DMS79 treated with DMSO at 0.1 percent for 48 hours (cell line): ENCODE measurements around the gene AARS2.
"Not testable (repeated sequence)": the region's sequence is repeated elsewhere in the genome, so short reads cannot be mapped to it uniquely, and the experiment has no call there.

Source experiments
- DNase-seq: peaks from one replicate; lab custom pipeline; 2025; lab: John Stamatoyannopoulos, UW

AARS2 gene

GRCh38 chr6:44329858-44330257, 16.7 kb upstream of the AARS2 start:
- no peak for DNase-seq

DNA sequence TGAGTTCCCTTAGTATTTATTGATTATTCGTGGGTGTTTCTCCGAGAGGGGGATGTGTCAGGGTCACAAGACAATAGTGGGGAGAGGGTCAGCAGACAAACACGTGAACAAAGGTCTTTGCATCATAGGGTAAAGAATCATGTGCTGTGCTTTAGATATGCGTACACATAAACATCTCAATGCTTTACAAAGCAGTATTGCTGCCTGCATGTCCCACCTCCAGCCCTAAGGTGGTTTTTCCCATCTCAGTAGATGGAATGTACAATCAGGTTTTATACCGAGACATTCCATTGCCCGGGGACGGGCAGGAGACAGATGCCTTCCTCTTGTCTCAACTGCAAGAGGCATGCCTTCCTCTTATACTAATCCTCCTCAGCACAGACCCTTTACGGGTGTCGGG, 15.1 kb upstream of the AARS2 start:
- DNase-seq = not testable (repeated sequence)

- DNase-seq = no peak
Observed at GRCh38 chr6:44327760-44328159, 14.6 kb upstream of the AARS2 start.

DNA sequence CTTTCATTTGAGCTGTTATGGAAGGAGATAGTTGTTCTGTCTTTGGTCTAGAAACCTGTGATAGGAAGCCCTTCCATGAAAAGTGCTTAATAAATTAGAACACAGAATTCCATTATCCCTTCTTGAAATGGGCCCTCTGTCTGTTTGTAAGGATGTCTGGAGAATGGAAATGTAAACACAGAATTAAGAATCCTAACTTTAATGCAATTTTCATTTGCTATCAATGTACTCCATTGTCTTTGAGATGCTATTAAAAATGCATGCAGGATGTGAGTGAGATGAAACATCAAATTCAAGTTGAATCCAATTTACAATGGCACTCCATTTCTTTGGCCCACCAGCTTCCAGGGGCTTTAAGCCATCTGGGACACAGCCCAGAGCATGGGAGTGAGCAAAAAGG, 13.9 kb upstream of the AARS2 start:
- DNase-seq = no peak

DNA sequence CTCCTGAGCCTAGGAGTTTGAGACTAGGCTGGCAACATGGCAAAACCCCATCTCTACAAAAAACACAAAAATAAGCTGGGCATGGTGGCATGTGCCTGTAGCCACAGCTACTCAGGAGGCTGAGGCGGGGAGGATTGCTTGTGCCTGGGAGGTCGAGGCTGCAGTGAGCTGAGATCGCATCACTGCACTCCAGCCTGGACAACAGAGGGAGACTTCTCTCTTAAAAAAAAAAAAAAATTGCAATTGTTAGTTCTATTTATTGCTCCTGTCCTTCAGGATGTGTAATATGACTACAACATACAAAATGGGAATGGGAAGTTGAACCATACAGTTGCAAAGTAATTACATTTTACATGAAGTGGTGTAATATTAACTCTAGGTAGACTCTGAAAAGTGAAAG, 8.1 kb upstream of the AARS2 start:
- no peak for DNase-seq

GRCh38 chr6:44317136-44317631, 4.0 kb upstream of the AARS2 start:
- not testable (repeated sequence) for DNase-seq

GRCh38 chr6:44316481-44316880, 3.3 kb upstream of the AARS2 start:
- no peak for DNase-seq

DNA sequence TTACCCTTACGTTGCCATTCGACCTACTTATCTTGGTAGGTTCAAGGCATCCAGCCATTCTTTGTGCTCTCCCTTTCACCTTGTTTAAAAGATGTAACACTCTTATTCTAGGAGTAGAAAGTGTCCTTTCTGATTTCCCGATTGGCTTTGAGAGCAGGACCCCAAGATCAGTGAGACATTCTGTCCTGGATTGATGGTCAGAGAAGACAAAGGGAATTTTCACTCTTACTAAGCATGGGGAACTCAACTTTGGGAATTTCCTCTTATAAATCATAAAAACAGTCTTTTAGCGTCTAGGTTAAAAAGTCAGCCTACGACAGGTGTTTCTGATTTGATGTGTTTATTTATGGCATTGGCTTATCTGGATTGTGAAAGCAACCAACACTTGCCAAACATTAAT, 2.8 kb upstream of the AARS2 start:
- DNase-seq = no peak

DNA sequence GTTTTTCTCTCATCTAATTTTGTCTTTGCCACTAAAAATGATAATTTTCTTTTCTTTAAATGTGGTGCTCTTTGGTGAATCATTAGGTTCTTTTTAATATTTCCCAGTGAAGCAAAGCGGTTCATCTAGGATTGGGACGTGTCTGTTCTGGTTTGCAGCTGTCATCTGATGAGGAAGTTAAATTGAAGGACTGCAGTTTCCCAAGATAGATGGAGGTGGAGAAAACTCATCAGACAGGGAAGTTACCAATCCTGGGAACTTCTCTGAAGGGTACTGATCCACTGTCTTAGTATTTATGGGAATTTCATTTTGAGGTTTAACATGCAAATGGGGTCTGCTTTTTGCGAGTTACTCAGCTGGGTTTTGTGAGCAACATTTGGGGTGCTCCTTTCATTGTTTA, 2.4 kb upstream of the AARS2 start:
- no peak for DNase-seq

GRCh38 chr6:44314657-44315056, 1.5 kb upstream of the AARS2 start:
- DNase-seq = not testable (repeated sequence)

DNA sequence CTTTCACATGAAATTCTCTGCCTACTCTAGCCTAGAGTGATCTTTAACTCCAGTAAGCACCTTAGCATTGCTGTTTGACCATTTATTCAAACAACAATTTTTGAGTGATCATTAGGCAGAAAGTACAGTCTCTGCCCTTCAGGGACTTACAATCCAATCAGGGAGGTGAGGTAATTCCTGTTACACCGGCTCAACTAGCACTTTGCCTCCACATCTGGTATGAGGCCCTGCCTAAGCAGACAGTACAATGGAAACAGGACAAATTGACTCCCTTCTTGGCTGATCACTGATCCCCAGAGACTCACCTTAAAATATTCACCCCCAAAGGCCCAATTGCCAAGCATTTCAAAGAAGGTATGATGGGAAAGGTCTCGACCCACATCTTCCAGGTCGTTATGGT, 1.4 kb downstream of the AARS2 start:
- DNase-seq = no peak

DNA sequence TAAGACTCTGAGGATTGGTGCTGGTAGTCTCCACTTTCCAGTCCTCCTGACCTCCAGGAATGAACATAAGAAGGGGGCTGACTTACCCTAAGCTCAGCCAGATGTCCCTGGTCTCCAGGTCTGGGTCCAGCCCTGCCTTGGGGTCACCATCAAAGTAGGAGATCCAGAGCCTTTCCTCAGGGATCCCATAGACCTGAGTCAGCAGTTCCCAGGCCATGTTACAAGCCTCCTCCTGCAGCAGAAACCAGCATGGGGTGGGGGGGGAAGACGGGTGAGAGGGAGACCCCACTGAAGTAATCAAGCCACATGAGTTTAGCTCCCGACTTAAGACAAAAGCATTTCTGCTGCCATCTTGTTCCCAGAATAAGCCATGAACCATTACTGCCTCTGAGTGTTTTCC, 1.8 kb downstream of the AARS2 start:
- no peak for DNase-seq

DNA sequence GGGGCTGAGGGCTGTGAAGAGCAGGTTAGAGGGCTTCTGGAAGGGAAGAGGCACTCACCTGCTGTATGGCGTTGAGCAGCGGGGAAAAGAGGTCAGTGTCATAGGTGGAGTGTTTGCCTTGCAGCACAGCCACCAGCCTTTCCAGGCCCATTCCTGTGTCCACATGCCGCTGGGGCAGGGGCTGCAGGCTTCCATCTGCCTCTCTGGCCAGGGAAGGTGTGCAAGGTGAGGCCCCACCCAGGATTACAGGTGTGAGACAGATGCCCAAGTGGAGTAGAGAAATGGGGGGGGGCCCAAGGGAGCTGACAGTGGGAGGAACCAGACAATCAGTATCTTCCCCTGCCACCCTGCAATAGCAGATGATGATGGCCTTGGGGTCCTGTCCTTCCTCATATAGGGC, 2.9 kb downstream of the AARS2 start:
- no peak for DNase-seq

DNA sequence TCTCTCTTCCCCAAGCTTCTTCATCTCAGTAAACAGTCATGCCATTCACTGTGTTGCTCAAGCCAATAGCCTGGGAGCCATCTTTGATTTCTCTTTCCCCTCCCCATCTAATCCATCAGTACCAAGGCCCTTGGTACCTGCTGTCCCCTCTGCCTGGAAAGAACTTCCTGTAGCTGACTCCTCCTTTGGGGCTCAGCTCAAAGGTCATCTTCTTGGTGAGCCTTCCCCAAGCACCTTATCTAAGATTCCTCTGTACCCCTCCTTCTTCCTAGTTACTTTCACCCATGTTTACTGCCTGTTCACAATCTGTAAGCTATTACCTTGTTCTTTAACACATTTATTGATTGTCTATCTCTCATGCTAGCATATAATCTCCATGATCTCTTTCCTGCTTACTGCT, 3.5 kb downstream of the AARS2 start:
- DNase-seq = no peak

- DNase-seq = no peak
Observed at GRCh38 chr6:44309092-44309491, 4.1 kb downstream of the AARS2 start.

- no peak for DNase-seq
Observed at GRCh38 chr6:44307217-44307616, 5.9 kb downstream of the AARS2 start.

- DNase-seq = no peak
Observed at GRCh38 chr6:44306710-44307109, 6.4 kb downstream of the AARS2 start.

- no peak for DNase-seq
Observed at GRCh38 chr6:44305200-44305725, 7.9 kb downstream of the AARS2 start.

- DNase-seq = no peak
Observed at GRCh38 chr6:44304282-44305199, 8.6 kb downstream of the AARS2 start.

DNA sequence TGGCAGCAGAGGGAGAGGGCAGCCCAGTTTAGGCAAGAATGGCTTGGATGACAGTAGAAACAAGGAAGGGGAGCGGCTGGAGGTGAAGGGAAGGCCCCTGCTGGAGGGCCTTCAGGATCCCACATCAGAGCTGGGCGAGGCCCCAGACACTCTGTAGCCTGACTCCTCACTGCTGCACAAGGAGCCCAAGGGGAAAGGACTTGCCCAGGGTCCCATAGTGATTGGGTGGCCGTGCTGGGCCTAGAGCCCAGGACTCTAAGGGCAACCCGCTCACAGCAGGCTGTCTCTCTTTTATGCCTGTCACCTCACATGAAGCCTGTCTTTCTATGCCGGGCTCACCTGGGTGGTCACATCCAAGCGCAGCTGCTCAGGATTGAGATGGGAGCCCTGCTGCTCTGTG, 9.3 kb downstream of the AARS2 start:
- no peak for DNase-seq

DNA sequence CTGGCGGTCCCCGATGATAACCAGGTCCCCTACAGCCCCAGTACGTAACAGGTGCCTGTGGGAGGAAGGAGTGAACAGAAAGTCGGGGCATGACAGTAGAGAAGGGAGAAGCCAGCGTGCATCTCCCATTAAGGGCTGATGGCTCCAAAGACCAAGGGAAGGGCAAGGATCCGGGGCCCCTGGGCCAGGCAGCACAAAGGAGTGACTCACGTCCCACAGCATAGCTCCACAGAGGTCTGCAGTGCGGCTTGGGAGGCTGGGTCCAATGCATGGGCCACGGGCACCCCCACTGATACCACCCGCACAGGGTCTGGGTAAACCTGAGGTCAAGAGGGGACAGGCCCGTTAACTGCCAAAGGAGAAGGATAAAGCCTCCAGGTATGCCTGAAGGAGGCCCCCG, 10.3 kb downstream of the AARS2 start:
- DNase-seq = no peak

- no peak for DNase-seq
Observed at GRCh38 chr6:44301782-44302564, 11.2 kb downstream of the AARS2 start.

DNA sequence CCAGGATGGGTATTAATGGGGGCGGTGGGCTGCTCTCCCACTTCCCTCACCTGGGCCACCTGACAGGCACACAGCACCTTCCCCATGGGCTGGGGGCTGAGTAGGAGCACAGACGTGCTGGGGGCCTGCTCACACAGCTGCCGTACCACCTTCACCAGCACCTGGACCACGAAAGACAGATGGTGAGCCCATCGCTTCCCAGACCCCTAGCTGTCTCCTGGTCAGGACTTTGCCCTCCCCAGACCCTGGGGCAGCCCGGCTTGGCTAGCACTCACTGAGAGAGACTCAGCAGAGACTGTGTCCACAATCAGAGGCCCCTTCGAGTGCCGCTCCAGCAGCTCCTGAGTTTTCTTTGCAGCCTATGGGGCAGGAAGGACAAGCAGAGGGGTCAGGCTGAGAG, 12.0 kb downstream of the AARS2 start:
- no peak for DNase-seq
